Stomach (tissue), 4 donors: Measurements from ENCODE around the gene ARHGAP26.

Experiments
- EP300 ChIP-seq: sonication (generic); formaldehyde crosslinking; IDR thresholded peaks from one replicate; pipeline ENCODE4 v1.6.1; 2017; ENCODE audit warnings: antibody characterized with exemption
- POLR2A ChIP-seq, 4 donors: fragments of 450-650 bp; IDR thresholded peaks; one replicate each; pipeline ENCODE4 v1.6.1; 2016; ENCODE audit warnings: antibody characterized with exemption in 4 of 4, control low read depth in 2 of 4, mild to moderate bottlenecking in 1 of 4, moderate library complexity in 1 of 4
- POLR2AphosphoS5 ChIP-seq, 3 donors: sonication (generic); formaldehyde crosslinking; IDR thresholded peaks; one replicate each; pipeline ENCODE4 v1.6.1; 2016; ENCODE audit warnings: antibody characterized with exemption in 3 of 3
- TF ChIP-seq, protein P1 (sequence below), 7 experiments: fragments of 450-650 bp in 4 of 7; fragments of 200-600 bp in 3 of 7; sonication (generic) in 3 of 7; IDR thresholded peaks; one replicate each; pipeline ENCODE4 v1.5.1; 2016 to 2019; ENCODE audit warnings: antibody characterized with exemption in 7 of 7, control low read depth in 2 of 7, mild to moderate bottlenecking in 1 of 7

DNA sequence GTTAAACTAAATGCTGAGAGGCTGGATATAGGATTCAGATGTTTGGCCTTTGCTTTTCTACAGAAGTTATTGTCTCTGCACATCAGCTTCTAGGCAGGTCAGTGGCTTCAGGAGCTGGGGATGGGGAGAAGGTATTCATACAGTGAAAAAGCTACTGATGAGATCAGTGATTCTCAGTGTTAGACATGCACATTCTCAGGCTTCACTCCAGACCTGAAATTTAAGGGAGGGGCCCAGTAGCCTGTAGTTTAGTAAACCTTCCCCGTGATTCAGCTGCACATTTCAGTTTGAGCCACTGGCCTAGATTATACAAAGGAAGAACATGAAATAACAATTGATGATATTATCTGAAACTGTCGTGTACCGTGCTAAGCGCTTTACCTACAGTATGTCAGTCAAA, 127.2 kb downstream of the ARHGAP26 start:
- TF ChIP-seq, protein P1, sequence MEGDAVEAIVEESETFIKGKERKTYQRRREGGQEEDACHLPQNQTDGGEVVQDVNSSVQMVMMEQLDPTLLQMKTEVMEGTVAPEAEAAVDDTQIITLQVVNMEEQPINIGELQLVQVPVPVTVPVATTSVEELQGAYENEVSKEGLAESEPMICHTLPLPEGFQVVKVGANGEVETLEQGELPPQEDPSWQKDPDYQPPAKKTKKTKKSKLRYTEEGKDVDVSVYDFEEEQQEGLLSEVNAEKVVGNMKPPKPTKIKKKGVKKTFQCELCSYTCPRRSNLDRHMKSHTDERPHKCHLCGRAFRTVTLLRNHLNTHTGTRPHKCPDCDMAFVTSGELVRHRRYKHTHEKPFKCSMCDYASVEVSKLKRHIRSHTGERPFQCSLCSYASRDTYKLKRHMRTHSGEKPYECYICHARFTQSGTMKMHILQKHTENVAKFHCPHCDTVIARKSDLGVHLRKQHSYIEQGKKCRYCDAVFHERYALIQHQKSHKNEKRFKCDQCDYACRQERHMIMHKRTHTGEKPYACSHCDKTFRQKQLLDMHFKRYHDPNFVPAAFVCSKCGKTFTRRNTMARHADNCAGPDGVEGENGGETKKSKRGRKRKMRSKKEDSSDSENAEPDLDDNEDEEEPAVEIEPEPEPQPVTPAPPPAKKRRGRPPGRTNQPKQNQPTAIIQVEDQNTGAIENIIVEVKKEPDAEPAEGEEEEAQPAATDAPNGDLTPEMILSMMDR (IDR thresholded peaks at IDR 0.05), result no peak
- TF ChIP-seq POLR2A (IDR thresholded peaks at IDR 0.05) (no peak), POLR2AphosphoS5 (IDR thresholded peaks at IDR 0.05) (no peak), EP300 (no peak)
